Cerebellar nuclear complex (tissue), 1 donor: ENCODE data around the gene FASTKD1.

Source experiments
- DNase-seq, 2 experiments: peaks; one replicate each; lab custom pipeline; 2025; lab: John Stamatoyannopoulos, UW

FASTKD1 gene

GRCh38 chr2:169509298-169509885, 64.3 kb downstream of the FASTKD1 start, which contains the start of gene KLHL41:
TSS of gene KLHL41 (plus strand) at chr2:169509702. CDS start at chr2:169509779, 77 bp downstream.
- DNase-seq: no peak

DNA sequence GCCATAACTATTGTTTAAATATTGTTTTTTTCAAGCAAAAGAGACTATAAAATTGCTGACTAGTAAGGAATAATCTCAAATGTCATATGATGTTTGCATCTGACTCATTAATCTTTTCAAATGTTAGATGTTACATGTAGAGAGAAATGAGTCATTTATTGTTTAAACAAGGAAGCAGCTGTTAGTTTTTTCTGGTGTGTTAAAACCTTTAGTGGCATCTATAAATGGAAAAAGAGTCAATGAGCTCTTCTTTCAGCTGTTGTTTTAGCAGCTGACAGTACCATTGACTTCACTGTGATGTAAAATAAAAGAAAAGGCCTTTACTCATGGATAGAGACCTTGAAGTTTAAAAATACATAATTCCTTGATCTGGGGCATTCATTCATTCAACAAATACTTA, 66.0 kb downstream of the FASTKD1 start:
- no peak for DNase-seq

DNA sequence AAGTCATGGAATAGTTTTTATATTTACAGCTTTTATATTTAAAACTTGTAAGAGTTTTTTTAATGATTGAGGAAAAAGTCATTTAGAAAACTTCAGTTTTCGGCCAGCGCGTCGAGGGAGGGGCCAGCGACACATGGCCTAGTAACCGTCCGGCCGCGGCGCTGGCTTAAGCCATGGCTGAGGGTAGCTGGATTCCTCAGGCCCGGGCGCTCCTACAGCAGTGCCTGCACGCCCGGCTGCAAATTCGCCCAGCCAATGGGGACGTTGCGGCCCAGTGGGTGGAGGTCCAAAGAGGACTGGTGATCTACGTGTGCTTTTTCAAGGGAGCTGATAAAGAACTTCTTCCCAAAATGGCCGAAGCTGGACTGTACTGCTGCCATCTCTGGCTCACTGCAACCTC, 69.0 kb downstream of the FASTKD1 start:
- no peak for DNase-seq

DNA sequence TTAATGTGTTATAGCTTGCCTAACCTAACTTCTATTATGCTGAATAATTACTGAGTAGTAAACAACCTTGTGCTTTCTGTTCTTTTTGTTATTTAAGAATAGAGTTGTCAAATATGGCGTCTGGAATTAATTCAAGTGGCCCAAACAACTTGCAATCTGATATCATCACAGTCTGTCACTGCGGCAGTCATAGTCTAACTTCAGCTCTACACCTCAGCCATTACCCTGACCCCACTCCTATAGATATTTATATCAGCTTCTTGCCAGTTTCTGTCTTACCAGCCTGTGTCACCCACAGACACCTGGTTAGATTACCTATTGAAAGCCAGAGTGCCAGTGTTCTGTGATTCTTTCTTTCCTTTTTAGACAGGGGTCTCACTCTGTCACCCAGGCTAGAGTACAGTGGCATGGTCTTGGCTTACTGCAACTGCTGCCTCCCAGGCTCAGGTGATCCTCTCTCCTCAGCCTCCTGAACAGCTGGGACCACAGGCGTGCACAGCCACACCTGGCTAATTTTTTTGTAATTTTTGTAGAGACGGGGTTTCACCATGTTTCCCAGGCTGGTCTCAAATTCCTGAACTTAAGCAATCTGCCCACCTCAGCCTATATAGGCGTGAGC, 78.2 kb downstream of the FASTKD1 start:
- no peak for DNase-seq

- no peak for DNase-seq
These were observed 80.3 kb downstream of the FASTKD1 start for GRCh38 chr2:169493360-169493759.

GRCh38 chr2:169491378-169491777, 82.3 kb downstream of the FASTKD1 start:
- no peak for DNase-seq

- DNase-seq: no peak
These were observed 82.8 kb downstream of the FASTKD1 start for GRCh38 chr2:169490834-169491233.

DNA sequence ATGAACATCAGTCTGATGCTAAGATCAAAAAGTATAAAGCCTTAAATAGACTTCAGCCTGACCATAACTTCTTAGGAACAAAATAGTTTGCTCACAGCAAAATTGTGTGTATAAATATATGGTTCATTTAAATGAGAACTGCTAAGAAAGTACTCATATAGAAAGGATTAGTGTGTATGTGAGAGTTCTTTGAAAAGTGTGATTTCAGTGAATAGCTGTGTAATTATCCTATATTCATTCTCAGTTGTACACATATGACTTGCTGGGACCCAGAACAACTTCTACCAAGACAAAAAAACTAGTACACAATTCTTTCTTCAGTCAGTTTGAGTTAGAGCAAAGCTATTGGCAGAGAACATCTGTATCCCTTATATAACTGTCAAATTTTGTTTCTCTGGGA, 87.2 kb downstream of the FASTKD1 start:
- DNase-seq: no peak

DNA sequence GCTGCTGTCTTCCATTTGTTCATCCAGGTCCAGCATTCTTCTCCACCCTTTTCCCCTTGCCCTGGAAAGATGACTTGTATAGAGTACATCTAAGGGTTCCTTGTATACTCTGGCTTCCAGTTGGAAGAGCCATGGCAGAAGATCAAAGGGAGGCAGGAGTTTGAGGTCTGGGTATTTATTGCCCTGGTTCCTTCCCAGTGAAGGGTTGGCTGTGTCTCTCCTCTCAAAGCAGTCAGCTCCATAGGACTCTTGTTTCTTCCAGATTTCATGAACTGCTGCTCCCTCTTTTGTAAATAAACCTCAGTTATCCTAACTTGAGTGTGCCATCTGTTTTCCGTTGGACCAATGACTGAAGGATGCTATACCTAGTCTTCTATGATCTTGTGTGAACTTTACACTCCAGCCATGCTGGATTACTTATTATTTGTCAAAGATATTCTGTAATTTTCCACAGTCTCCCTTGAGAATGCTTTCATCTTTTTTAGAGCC, 88.0 kb downstream of the FASTKD1 start:
- DNase-seq: no peak

DNA sequence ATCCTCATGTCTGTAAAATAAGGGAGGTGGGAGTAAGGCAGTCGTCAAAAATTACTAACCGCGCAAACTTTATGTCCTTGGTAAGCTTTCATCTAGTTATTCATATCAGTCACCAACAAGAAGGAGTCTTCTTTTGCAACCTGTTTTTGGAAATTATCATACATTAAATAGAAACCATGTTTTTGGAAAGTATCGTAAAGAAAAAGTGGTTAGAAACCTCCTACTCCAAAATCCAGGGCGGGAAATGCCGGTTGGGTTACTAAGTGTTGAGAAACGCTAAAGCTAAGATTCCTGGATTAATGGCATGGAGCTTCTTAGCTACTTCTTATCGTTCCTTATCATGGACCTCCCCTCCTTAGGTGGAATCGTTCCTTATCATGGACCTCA, 93.6 kb downstream of the FASTKD1 start:
- DNase-seq: no peak
